Progenitor cell of endocrine pancreas (in vitro differentiated cells): ENCODE measurements around the gene NXF3. TPM values are rescaled to one million over a fixed set of nuclear protein-coding genes. Genes with fewer than 3 reads are reported as not detected.
"Not testable (repeated sequence)": the region's sequence is repeated elsewhere in the genome, so short reads cannot be mapped to it uniquely, and the experiment has no call there.

Source experiments
- DNase-seq: peaks from one replicate; pipeline ENCODE4 v3.0.0; 2021; ENCODE audit warnings: low spot score; ENCODE audit not compliant: unreplicated experiment
- H3K27ac Mint-ChIP-seq: 2 replicates; pipeline ENCODE4 v1.8.0; 2021; ENCODE audit warnings: mild to moderate bottlenecking, moderate library complexity, mixed read lengths
- H3K27me3 Mint-ChIP-seq: 2 replicates; pipeline ENCODE4 v1.8.0; 2021; ENCODE audit warnings: mixed read lengths
- H3K36me3 Mint-ChIP-seq: 2 replicates; pipeline ENCODE4 v1.8.0; 2022; ENCODE audit warnings: mixed read lengths; ENCODE audit not compliant: insufficient read depth
- H3K4me1 Mint-ChIP-seq: 2 replicates; pipeline ENCODE4 v1.8.0; 2021; ENCODE audit warnings: low read depth, mixed read lengths
- H3K4me3 Mint-ChIP-seq: 2 replicates; pipeline ENCODE4 v1.8.0; 2021; ENCODE audit warnings: low read depth, mild to moderate bottlenecking, moderate library complexity, mixed read lengths
- H3K9me3 Mint-ChIP-seq: 2 replicates; pipeline ENCODE4 v1.8.0; 2021; ENCODE audit warnings: low read depth, mixed read lengths
- CTCF ChIP-seq: fragments of 200-600 bp; sonication (generic); IDR thresholded peaks from one replicate; pipeline ENCODE4 v1.5.0; 2021; ENCODE audit warnings: antibody characterized with exemption, mild to moderate bottlenecking; ENCODE audit not compliant: unreplicated experiment
- long read RNA-seq: library from polyadenylated mRNA; unstranded; transcript quantifications from one replicate; pipeline ENCODE4 v2.0.0, GENCODE V29; 2020
- total RNA-seq: library from RNA; stranded (reverse); gene quantifications from 2 replicates; pipeline ENCODE4 v1.2.1, GENCODE V29; 2021

Gene NXF3
- not detected in 2 replicates for total RNA-seq
- long read RNA-seq = 0 reads

- no peak for TF ChIP-seq CTCF
- no peak within 1 kb of the TSS for H3K4me3 Mint-ChIP-seq
- no peaks in the 10 kb centered on the region for H3K27me3 Mint-ChIP-seq
- H3K36me3 Mint-ChIP-seq = peaks cover 2% of the 10 kb centered on the region
- no peak for DNase-seq
- H3K9me3 Mint-ChIP-seq = peaks cover 10% of the 10 kb centered on the region
- no peak within 1 kb of the TSS for H3K27ac Mint-ChIP-seq
- H3K4me1 Mint-ChIP-seq = peaks cover 1% of the 10 kb centered on the region
Observed at GRCh38 chrX:103092942-103093341, at the start of gene NXF3. NXF3 (minus strand) TSS chrX:103093143; CDS start chrX:103093023, 120 bp downstream.

- peaks cover 25% of the 10 kb centered on the region for H3K9me3 Mint-ChIP-seq
- H3K36me3 Mint-ChIP-seq, H3K4me3 Mint-ChIP-seq, H3K4me1 Mint-ChIP-seq, H3K27me3 Mint-ChIP-seq, DNase-seq, H3K27ac Mint-ChIP-seq: not testable (repeated sequence)
Observed at GRCh38 chrX:103136528-103136927, 43.6 kb upstream of the NXF3 start.

GRCh38 chrX:103124284-103124683 lies 31.3 kb upstream of the NXF3 start:
- Mint-ChIP-seq H3K4me3 (no peak overlapping the region), H3K27me3 (no peaks in the 10 kb centered on the region), H3K36me3 (peaks cover 1% of the 10 kb centered on the region), H3K4me1 (no peaks in the 10 kb centered on the region), H3K9me3 (peaks cover 44% of the 10 kb centered on the region), H3K27ac (no peak overlapping the region)
- no peak for TF ChIP-seq CTCF
- DNase-seq = no peak

GRCh38 chrX:103120748-103121147 lies 27.8 kb upstream of the NXF3 start:
- H3K36me3 Mint-ChIP-seq = peaks cover 1% of the 10 kb centered on the region
- no peaks in the 10 kb centered on the region for H3K27me3 Mint-ChIP-seq
- TF ChIP-seq CTCF = no peak
- no peaks in the 10 kb centered on the region for H3K4me1 Mint-ChIP-seq
- DNase-seq = no peak
- no peak overlapping the region for H3K27ac Mint-ChIP-seq
- H3K4me3 Mint-ChIP-seq = no peak overlapping the region
- peaks cover 39% of the 10 kb centered on the region for H3K9me3 Mint-ChIP-seq

- not testable (repeated sequence) for H3K4me3 Mint-ChIP-seq, H3K27ac Mint-ChIP-seq, H3K36me3 Mint-ChIP-seq, H3K27me3 Mint-ChIP-seq, H3K4me1 Mint-ChIP-seq, DNase-seq
- peaks cover 35% of the 10 kb centered on the region for H3K9me3 Mint-ChIP-seq
Observed at GRCh38 chrX:103116970-103117369, 24.0 kb upstream of the NXF3 start.

- H3K27ac Mint-ChIP-seq, H3K27me3 Mint-ChIP-seq, H3K4me3 Mint-ChIP-seq, H3K4me1 Mint-ChIP-seq, H3K36me3 Mint-ChIP-seq, DNase-seq: not testable (repeated sequence)
- H3K9me3 Mint-ChIP-seq = peaks cover 34% of the 10 kb centered on the region
Observed at GRCh38 chrX:103109497-103109896, 16.6 kb upstream of the NXF3 start.

- Mint-ChIP-seq H3K27ac (no peak overlapping the region), H3K9me3 (peaks cover 30% of the 10 kb centered on the region), H3K4me3 (no peak overlapping the region), H3K27me3 (no peaks in the 10 kb centered on the region), H3K4me1 (no peaks in the 10 kb centered on the region), H3K36me3 (peaks cover 10% of the 10 kb centered on the region)
- no peak for DNase-seq
- no peak for TF ChIP-seq CTCF
Observed at GRCh38 chrX:103107836-103108235, 14.9 kb upstream of the NXF3 start.

GRCh38 chrX:103107227-103107737 lies 14.3 kb upstream of the NXF3 start:
- DNase-seq, H3K4me1 Mint-ChIP-seq, H3K27me3 Mint-ChIP-seq, H3K4me3 Mint-ChIP-seq, H3K27ac Mint-ChIP-seq, H3K36me3 Mint-ChIP-seq: not testable (repeated sequence)
- peaks cover 28% of the 10 kb centered on the region for H3K9me3 Mint-ChIP-seq

GRCh38 chrX:103104370-103104769 lies 11.4 kb upstream of the NXF3 start:
- not testable (repeated sequence) for H3K27me3 Mint-ChIP-seq, H3K4me1 Mint-ChIP-seq, H3K4me3 Mint-ChIP-seq, DNase-seq, H3K27ac Mint-ChIP-seq, H3K36me3 Mint-ChIP-seq
- peaks cover 20% of the 10 kb centered on the region for H3K9me3 Mint-ChIP-seq

- H3K4me1 Mint-ChIP-seq, H3K36me3 Mint-ChIP-seq, DNase-seq, H3K27ac Mint-ChIP-seq, H3K4me3 Mint-ChIP-seq, H3K27me3 Mint-ChIP-seq: not testable (repeated sequence)
- H3K9me3 Mint-ChIP-seq = peaks cover 16% of the 10 kb centered on the region
Observed at GRCh38 chrX:103103866-103104265, 10.9 kb upstream of the NXF3 start.
